Measurements from ENCODE around the gene RCSD1.

RCSD1 gene

DNA sequence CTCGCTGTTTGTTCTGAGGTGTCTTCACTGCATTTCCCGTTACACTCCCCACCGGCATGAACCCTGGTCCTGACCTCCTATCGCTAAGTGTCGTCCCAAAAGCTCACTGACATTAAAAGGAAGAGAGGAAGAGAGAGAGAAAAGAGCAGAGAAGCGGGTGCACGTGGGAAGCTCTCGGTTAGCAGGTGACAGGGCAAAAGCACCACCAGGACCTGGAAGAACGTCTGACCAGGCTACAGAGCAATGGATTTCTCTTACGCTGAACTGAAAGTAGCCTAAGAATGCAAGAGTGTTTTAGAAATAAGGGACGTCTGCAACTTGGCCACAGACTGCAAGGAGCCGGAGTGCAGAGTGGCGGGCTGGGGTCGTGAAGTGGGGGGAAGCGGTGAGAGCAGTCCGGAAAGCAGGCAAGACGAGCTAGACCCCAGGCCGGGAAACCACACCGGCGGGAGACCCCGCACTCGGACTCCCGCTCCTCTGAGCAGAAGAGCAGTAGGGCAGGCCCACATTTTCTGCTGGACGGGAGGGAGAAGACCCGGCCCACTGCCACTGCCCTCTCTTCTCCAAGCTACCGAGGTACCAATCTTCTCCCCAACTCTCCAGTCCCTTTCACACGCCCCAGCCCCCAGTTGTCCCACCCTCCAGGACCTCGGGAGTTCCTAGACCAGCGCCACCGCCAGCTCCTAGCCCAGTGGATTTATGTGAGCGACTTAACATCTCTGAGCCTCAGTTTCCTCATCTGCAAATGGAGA lies 83.5 kb downstream of the RCSD1 start:
- TF ChIP-seq, protein P1, sequence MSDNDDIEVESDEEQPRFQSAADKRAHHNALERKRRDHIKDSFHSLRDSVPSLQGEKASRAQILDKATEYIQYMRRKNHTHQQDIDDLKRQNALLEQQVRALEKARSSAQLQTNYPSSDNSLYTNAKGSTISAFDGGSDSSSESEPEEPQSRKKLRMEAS (IDR thresholded peaks at IDR 0.05; ENCODE audit: low read depth, low read length) = peak; percentile 59
- TF ChIP-seq POLR2A (IDR thresholded peaks at IDR 0.05; ENCODE audit: extremely low read depth, insufficient read length) (no peak), MYC (IDR thresholded peaks at IDR 0.05; ENCODE audit: low read depth, low read length) (no peak), CTCF (IDR thresholded peaks at IDR 0.05; ENCODE audit: low read depth, low read length) (no peak)
- DNase-seq (ENCODE audit: low read depth) = peak; percentile 46
- H3K4me3 ChIP-seq (ENCODE audit: low read depth, low read length) = peak overlapping the region; percentile 84

GRCh38 chr1:167714098-167714438 lies 84.0 kb downstream of the RCSD1 start:
- TF ChIP-seq POLR2A (IDR thresholded peaks at IDR 0.05; ENCODE audit: extremely low read depth, insufficient read length) (no peak), MYC (IDR thresholded peaks at IDR 0.05; ENCODE audit: low read depth, low read length) (no peak), CTCF (IDR thresholded peaks at IDR 0.05; ENCODE audit: low read depth, low read length) (no peak)
- TF ChIP-seq, protein P1 (IDR thresholded peaks at IDR 0.05; ENCODE audit: low read depth, low read length) = no peak
- no peak for DNase-seq (ENCODE audit: low read depth)
- H3K4me3 ChIP-seq (ENCODE audit: low read depth, low read length) = peak overlapping the region; percentile 84

DNA sequence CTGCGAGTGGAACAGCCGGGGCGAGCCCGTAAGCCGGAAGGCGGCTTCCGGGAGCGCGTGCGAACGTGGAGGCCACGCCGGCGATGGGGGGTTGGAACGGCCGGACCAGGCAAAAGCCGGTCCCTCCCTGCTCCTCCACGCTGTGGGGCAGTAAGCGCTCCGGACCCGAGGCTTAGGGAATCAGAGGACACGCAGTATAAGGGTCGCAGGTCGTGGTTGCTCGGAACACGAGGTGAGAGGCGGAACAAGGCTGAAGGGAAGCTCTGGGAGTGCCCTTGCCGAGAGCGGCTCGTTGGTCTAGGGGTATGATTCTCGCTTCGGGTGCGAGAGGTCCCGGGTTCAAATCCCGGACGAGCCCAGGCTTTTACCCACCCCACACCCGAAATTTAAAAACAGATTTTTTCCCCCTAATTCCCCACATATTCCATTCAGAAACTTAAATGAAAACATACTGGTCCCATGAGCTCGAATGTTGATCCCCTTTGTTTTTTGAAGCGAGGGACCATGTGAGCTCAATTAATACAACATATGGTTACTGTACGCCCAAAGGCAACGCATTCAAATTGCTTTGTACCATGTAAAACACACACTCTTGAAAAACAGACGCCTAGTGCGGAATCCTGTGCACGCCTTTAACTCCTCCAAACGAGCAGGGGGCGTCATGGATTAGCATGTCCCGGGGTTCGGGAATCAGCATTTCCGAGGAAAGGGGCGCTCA lies 84.6 kb downstream of the RCSD1 start:
- TF ChIP-seq MYC (IDR thresholded peaks at IDR 0.05; ENCODE audit: low read depth, low read length) = peak; percentile 90
- TF ChIP-seq, protein P1 (IDR thresholded peaks at IDR 0.05; ENCODE audit: low read depth, low read length) = peak; percentile 85
- TF ChIP-seq CTCF (IDR thresholded peaks at IDR 0.05; ENCODE audit: low read depth, low read length) = no peak
- TF ChIP-seq POLR2A (IDR thresholded peaks at IDR 0.05; ENCODE audit: extremely low read depth, insufficient read length) = peak; percentile 34
- peak overlapping the region; percentile 78 for H3K4me3 ChIP-seq (ENCODE audit: low read depth, low read length)
- DNase-seq (ENCODE audit: low read depth) = peak; percentile 87

GRCh38 chr1:167715157-167715999 lies 85.3 kb downstream of the RCSD1 start:
- TF ChIP-seq MYC (IDR thresholded peaks at IDR 0.05; ENCODE audit: low read depth, low read length) = peak; percentile 62
- TF ChIP-seq POLR2A (IDR thresholded peaks at IDR 0.05; ENCODE audit: extremely low read depth, insufficient read length) = no peak
- TF ChIP-seq, protein P1 (IDR thresholded peaks at IDR 0.05; ENCODE audit: low read depth, low read length) = peak; percentile 54
- peak; percentile 80 for TF ChIP-seq CTCF (IDR thresholded peaks at IDR 0.05; ENCODE audit: low read depth, low read length)
- peak; percentile 87 for DNase-seq (ENCODE audit: low read depth)
- peak overlapping the region; percentile 96 for H3K4me3 ChIP-seq (ENCODE audit: low read depth, low read length)

DNA sequence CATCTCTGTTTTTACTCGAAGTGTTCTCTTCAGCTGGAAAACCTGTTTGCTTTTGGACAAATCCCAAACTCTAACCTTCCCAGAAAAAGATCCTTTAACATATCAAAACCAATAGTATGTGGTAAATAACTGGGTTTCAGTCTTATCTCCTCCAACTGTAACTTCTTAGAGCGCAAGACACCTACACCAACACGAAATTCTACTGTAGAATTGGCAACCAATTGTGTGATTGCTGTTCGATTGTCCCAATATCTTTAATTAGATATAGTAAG lies 85.9 kb downstream of the RCSD1 start:
- H3K4me3 ChIP-seq (ENCODE audit: low read depth, low read length) = peak overlapping the region; percentile 96
- DNase-seq (ENCODE audit: low read depth) = no peak
- no peak for TF ChIP-seq CTCF (IDR thresholded peaks at IDR 0.05; ENCODE audit: low read depth, low read length)
- TF ChIP-seq, protein P1 (IDR thresholded peaks at IDR 0.05; ENCODE audit: low read depth, low read length) = no peak

Data from NB4 (cell line).